Right renal cortex interstitium (tissue), 3 donors: Measurements from ENCODE around the gene CECR2. TPM values are rescaled to one million over a fixed set of nuclear protein-coding genes. Genes with fewer than 3 reads are reported as not detected.

ENCODE experiments used
- DNase-seq, 3 donors: peaks; one replicate each; pipeline ENCODE4 v3.0.0-alpha.2; 2013; ENCODE audit warnings: low read depth in 3 of 3, low spot score in 2 of 3
- polyA plus RNA-seq, 3 donors: library from polyadenylated mRNA; unstranded; fragments of 120-200 nt; gene quantifications; one replicate each; pipeline ENCODE4 v1.2.1, GENCODE V29; 2013; ENCODE audit not compliant: insufficient read length in 3 of 3

The CECR2 gene
- 10 to 100 TPM; 10.5 to 10.9 (median 10.5) TPM for polyA plus RNA-seq

DNA sequence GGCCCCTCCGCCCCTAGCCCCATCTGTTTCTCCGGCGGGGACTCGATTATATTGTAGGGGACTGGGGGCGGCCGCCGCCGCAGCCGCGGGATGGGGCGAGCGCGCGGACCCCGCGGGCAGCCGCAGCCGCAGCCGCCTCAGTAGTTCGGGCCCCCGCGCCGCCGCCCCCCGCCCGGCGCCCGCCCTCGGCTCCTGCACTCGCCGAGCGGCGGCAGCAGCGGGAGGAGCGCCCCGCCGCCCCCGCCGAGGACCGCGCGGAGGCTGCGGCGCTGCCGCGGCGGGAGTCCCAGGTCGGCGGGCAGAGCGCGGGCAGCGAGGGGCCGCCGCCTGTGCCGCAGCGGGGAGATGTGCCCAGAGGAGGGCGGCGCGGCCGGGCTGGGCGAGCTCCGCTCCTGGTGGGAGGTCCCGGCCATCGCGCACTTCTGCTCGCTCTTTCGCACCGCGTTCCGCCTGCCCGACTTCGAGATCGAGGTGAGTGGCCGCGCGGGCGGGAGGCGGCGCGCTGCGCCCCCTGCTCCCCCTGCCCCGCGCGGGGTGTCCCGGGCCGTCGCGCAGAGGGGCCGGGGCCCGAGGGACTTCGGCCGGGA, at the start of gene CECR2:
TSS of gene CECR2 (plus strand) at position 22 of the 587 bp plus-strand sequence. CDS start at position 346, 324 bp downstream.
- DNase-seq = no peak

DNA sequence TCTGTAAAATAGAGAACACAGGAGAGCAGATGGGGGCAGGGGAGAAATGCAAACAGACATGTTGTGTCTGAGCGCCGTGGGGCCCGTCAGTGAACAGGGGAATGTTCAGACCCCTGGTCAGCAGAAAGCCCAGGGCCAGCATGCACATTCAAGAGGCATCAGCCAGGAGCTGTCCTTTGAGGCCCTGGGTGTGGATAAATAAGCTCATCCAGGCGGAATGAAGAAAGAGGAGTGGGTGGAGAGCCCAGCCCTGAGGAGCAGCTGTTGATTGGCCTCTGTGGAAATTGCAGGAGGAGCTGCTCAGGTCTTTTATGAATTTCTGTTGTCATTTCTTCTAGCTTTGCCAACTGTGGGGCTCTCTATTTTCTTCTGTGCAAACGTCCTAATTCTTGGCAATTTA, 49.7 kb upstream of the CECR2 start:
- DNase-seq = no peak

DNA sequence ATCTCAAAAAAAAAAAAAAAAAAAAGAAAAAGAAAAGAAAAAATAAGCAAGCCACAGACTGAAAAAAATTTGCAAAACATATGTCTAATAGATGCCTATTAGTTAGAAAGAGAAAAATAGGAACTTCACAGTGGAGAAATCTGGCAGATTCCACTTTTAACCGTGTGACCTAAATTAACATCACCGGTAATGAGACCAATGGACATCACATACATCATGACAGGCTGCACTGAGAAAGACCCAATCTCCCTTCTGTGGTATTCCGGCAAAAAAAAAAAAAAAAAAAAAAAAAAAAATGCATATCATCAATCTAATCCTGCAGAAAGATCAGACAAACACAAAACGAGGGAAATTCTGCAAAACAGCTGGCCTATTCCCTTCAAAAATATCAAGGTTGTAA, 46.7 kb upstream of the CECR2 start:
- no peak for DNase-seq

DNA sequence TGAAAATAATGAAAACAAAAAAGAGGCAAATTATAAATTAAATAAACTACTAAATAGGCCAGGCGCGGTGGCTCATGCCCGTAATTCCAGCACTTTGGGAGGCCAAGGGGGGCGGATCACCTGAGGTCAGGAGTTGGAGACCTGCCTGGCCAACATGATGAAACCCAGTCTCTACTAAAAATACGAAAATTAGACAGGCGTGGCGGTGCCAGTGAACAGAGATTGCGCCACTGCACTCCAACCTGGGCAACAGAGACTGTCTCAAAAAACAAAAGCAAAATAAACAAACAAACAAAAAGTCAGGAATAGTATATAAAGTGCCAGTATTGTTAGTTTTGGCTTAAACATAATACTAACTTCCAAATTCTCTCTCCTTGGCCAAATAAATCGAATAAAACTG, 37.6 kb upstream of the CECR2 start:
- no peak for DNase-seq

DNA sequence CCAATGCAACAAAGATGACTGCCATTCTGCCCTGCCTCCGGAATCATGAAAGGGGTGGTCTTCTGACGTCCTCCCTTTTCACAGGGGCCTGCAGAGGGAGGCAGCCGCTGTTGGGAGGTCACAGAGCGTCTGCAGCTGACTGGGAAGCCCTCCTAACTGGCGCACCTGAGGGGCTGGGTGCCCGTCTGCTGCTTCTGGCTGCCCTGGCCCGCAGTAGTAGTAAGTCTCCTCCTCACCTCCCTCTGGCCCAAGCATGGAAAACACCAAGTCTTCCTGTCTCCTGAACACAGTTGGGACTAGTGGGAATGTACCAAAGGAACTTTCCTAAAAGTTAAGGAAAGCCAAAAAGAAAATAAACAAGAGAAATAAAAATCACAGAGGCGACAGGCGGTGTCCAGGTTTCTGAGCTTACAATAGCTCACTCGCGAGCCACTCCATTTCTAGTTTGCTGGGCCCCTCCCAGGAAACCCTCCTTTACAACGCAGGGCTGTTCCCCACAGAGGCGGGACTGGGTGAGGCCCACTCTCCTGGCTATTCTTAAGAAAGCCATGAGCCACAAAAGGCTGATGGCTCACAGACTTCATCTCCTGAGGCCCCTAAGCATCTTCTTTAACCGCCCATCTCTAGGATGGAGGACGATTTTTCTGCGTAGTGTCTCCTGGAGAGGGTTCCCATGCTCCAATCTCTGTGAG, 37.0 kb upstream of the CECR2 start:
- no peak for DNase-seq

DNA sequence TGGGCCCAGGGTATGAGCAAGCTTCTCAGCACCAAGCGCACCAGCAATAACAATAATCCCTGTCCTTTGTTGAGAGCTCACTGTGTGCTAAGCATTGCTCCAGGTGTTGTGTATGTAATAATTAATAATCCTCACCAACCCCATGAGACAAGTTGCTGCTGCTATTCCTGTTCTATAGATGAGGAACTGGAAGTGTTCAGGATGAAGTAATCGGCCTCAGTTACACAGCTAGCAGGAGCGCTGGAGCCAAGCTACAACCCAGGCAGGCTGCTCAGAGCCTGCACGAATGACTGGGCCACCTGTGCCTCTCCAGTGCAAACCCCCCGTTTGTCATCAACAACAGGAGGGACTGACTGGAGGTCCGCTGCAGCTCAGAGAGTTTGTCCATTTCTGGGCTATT, 35.2 kb upstream of the CECR2 start:
- no peak for DNase-seq

DNA sequence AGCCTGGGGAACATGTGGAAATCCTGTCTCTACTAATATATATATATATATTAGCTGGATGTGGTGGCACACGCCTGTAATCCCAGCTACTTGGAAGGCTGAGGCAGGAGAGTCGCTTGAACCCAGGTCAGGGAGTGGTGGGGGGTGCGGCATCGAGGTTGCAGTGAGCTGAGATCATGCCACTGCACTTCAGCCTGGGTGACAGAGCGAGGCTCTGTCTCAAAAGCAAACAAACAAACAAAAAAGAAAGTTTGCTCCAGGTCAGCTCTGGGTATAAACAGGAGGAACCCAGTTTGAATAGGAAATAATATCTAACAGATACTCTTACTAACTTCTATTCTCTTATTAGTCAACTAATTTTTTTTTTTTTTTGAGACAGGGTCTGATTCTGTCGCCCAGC, 34.3 kb upstream of the CECR2 start:
- DNase-seq = no peak

DNA sequence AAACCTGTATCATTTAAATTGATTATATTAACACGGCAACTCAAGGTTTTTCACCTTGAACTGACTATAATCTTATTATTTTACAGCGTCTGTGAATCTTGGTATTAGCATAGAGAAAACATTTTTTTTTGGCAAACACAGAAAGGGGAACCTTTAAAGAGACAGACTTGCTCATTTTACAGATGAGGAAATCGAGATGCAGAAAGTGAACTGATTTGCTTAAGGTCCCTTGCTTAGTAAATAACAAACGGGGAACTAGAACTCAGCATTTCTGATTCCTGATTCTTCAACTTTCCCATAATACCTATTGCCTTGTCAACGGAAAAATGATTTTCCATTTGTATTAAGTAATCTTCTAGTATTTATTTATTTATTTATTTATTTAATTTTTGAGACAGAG, 33.2 kb upstream of the CECR2 start:
- no peak for DNase-seq

DNA sequence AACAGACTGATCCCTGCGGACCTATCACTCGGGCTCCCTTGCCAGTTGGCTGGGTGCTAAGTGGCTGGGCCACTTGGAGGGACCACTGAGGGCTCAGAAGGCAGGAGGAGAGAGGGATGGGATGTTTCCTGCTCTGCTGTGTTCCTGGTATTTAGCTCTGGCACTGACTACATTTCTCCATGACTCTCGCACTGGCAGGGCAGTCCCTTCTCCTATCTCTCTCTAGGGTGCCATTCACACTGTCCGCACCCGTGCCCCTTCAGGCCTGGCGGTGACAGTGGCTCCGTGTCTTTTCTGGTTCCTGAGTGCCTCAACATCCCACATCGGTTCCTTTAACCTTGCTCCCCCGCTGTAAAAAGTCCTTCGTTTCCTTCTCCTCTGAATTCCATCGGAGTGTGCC, 31.6 kb upstream of the CECR2 start:
- DNase-seq = no peak

DNA sequence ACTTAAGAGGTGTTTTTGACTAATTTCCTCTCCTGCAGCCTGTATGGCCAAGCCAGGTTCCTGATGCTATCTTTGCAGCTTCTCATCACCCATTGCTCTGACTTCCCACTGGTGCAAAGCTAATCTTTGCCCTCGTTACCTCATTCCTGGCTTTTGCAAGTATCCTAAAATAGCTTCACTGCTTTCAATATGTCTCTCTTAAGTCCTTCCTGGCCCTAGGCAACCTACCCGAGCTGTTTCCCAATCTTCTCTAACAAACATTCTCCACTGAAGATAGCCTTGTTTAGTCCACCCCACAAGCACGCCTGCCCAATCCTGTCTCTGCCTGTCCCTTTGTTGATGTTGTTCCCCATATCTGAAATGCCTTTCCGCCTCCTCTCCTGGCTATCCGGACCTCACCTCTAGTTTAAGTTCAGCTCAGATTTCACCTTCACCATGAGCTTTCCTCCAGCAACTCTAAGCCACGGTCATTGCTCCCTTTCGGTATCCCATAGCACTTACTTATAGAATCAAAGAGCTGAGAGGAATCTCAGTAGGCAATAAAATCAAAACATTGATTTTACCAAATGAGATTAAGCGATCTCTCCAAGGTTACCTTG, 30.1 kb upstream of the CECR2 start:
- no peak for DNase-seq

DNA sequence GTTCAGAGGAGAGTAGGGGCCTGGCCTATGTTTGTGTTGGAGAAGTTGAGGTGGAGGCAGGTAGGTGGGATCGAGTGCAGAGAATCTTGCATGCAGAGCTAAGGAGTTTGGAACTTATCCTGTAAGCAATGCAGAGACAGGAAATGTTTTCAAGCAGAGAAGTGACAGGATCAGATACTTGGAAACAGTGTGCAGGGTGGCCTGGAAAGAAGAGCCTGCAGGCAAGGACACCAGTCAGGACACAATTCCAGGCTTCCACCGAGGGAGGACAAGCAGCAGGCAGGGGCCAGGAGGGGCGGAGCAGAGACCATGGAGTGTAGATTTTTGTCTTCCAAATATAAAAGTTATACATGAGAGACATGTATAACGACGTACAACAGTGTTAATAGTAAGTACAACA, 26.9 kb upstream of the CECR2 start:
- DNase-seq = no peak

DNA sequence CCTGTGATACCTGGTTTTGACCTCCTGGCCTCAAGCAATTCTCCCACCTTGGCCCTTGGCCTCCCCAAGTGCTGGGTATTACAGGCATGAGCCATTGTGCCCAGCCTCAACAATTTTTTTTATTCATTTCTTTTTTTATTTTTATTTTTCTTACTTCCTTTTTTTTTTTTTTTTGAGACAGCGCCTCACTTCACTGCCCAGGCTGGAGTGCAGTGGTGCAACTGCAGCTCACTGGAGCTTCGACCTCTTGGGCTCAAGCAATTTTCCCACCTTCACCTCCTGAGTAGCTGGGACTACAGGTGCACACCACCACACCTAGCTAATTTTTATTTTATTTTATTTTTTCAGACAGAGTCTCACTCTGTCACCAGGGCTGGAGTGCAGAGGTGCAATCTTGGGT, 25.5 kb upstream of the CECR2 start:
- DNase-seq = no peak

DNA sequence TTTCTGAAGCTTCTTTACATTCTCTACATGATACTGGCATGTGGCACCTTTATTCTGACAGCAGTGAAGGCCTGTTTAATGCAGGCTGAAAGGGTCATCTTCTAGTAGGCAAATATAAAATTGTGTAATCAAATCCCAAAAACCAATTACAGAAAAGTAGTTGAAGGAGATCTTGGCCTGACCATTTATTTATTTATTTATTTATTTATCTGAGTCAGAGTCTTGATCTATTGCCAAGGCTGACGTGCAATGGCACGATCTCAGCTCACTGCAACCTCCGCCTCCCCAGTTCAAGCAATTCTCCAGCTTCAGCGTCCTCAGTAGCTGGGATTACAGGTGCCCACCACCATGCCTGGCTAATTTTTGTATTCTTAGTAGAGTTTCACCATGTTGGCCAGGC, 22.7 kb upstream of the CECR2 start:
- no peak for DNase-seq

DNA sequence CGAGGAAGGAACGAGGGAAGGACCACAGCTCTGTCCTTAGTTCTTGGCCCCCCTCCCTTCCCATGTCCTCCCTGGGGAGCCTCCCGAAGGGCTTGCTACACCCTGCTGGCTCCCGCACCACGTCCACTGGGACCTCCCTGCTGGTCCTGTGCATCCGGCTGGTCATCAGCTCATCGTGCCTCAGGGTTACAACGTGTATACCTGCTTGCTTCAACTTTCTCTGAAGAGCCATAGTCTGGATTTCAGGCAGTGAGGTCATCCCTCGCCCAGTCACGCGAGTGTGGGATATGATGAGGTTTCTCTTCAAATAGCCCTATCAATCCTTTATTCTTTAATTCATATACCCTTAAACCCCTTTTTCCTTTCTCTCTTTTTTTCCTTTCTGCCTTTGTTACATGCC, 21.5 kb upstream of the CECR2 start:
- no peak for DNase-seq

DNA sequence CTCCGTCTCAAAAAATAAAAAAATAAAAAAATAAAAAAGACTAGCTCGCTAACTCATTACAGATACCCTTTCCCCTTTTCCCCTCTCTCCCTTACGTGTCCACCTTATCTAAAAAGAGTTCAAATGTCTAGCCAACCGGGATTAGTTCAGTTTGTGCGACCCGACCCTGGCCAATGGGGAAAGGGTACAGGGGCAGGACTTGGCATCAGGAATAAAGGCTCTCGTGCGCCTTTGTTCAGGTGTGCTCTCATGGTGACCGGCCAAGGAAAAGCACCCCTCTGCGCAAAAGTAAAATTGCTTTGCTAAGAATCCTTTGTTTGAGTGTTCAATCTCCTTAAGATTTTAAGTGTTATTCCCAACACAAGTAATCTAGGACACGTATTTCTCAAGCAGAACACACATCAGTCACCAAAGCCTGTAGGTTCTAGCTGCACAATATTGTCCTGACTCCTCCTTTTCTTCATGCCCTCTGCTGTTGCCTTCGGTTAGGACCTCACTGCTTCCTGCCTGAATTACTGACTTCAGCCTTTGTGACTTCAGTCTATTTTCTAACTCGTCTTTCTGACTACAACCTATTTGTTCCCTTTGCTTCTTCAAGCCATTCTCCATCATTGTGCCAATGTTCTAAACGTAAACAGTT, 20.7 kb upstream of the CECR2 start:
- DNase-seq = no peak

DNA sequence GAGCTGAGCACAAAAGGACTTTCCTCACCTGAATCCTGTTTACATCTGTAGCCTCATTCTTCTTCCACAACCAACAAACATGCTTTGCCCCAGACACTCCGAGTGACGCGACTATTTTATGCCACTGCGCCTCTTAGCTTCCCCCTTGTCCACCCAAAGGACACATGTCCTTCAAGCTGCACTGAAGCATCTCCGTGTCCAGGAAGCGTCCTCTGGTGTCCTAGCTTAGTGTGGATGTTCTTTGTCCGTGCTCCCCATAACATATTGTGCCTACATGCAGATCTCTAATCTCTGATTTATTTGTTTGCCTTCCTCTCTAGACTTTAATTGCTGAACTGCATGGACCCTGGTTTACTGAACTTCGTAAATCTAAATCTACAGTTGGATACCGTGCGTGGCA, 20.1 kb upstream of the CECR2 start:
- no peak for DNase-seq

DNA sequence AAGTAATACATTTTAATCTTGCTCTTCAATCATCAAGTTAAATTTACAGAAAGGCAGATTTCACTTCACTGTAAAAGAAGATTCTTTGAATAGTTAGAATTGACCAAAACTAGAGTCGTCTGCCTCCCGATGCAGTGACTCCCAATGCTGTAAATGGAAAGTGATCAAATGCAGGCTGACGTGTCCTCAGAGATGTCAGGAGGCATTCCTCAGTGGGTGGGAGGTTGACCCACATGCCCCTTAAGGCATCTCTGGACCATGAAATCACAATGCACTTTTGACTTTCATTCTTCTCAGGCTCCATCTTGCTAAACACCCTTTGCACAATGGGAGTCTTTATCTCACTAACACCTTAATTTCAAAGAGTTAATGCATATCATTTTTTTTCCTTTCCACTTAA, 19.0 kb upstream of the CECR2 start:
- DNase-seq = no peak

DNA sequence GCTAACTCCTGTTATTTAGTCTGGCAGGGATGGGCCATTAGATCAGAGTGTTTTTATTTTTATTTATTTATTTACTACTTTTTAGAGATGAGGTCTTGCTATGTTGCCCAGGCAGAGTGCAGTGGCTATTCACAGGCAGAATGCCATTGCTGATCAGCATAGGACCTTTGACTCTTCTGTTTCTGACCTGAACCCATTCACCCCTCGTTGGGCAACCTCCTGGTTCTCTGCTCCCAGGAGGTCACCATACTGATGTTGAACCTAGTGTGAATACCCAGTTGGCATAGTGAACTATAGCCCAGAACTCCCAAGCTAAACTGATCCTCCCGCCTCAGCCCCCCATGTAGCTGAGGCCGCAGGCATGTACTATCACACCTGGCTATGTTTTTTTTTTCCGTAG, 16.5 kb upstream of the CECR2 start:
- no peak for DNase-seq

DNA sequence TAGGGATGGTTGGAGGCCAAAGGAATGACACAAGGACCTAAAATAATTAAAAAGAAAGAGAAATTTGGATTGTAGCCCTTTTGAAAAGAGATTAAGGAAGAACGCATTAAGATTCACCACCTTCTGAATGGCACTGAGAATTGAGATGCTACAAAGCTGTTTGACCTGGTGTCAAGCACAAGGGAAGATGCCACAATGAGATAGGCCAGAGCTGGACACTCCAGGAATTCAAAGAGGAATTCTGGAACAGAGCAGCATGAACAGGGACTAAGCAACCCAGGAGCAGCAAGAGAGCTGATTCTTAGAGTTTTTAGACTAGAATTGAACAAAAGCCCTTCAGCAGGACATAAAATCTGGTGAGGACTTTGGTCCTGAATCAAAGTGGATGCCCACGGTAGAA, 11.6 kb upstream of the CECR2 start:
- DNase-seq = no peak

DNA sequence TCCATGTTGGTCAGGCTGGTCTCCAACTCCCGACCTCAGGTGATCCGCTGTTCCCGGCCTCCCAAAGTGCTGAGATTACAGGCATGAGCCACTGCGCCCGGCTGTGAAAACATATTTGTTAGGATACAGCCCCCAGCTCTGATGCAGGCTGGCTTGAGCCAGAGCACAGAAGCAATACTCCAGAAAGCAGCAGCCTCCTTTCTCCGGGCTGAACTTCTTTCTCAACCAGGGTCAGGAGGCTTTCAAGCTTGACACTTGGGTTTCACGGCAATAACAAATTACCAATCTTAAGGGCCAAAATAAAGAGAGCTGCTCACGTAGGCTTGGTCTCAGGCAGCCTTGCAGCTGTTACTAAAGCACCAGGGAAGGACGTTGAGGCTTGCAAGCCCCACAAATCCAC, 10.8 kb upstream of the CECR2 start:
- no peak for DNase-seq

DNA sequence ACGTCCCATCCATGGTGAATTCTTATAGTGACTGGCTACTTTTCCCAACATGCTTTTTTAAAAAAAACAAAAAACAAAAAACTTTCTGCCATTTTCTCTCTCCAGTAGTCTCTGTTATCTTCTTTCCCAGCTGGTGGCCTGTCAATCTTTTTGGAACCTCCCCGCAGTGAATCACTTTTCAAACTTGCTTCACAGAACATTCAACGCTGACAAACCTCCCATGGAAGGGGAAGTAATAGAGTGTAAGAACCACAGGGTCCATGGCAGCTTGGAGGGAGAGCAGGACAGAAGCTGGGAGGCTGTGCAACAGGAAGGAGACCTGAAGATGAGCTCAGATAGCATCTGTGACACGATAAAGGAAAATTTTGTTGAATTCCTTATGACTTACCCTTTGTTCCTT, 9.8 kb upstream of the CECR2 start:
- no peak for DNase-seq

DNA sequence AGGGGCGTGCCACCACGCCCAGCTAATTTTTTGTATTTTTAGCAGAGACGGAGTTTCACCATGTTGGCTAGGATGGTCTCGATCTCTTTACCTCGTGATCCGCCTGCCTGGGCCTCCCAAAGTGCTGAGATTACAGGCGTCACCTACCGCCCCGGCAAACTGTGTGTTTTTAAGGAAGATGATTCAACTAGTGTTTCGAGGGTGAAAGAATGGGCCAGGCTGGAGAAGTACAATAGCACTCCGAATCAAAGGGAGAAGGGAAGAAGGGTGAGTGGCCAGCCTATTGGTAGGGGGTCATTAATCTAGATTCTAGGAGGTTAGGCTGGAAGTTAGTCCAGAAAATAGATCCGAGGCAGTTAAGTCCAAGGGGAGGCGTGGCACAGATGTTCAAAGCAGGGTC, 2.9 kb upstream of the CECR2 start:
- no peak for DNase-seq
